Thoracic aorta (tissue), 2 donors: ENCODE data around the gene ESYT2. TPM values are rescaled to one million over a fixed set of nuclear protein-coding genes. Genes with fewer than 3 reads are reported as not detected.

Source experiments
- ATAC-seq: fragments of 150-250 bp; one replicate; pipeline ENCODE4 v1.8.0; 2017; ENCODE audit warnings: low read depth; ENCODE audit not compliant: insufficient number of reproducible peaks, low FRiP score
- DNase-seq: peaks from one replicate; pipeline ENCODE4 v3.0.0-alpha.2; 2020; ENCODE audit warnings: low spot score
- H3K27ac ChIP-seq, 2 donors: fragments of 200-600 bp; sonication (generic); 1 replicate in 1 of 2; 2 replicates in 1 of 2; pipeline ENCODE4 v1.5.1; 2016; ENCODE audit warnings: mild to moderate bottlenecking in 2 of 2, moderate library complexity in 2 of 2
- H3K27me3 ChIP-seq: fragments of 200-600 bp; sonication (generic); replicated peaks from 2 replicates; pipeline ENCODE4 v1.6.0; 2016; ENCODE audit warnings: mild to moderate bottlenecking; ENCODE audit not compliant: insufficient read depth
- H3K36me3 ChIP-seq: fragments of 200-600 bp; sonication (generic); one replicate; pipeline ENCODE4 v1.5.1; 2016
- H3K4me1 ChIP-seq, 2 donors: fragments of 200-600 bp; sonication (generic); 1 replicate in 1 of 2; 2 replicates in 1 of 2; pipeline versions ENCODE4 v1.5.1 to v1.6.0; 2016; ENCODE audit warnings: low read depth in 2 of 2, mild to moderate bottlenecking in 1 of 2; ENCODE audit not compliant: control insufficient read depth in 1 of 2
- H3K4me3 ChIP-seq: fragments of 200-600 bp; sonication (generic); 2 replicates; pipeline ENCODE4 v1.5.1; 2016; ENCODE audit warnings: mild to moderate bottlenecking
- H3K9me3 ChIP-seq: fragments of 200-600 bp; sonication (generic); 2 replicates; pipeline ENCODE4 v1.5.1; 2016
- CTCF ChIP-seq: fragments of 200-600 bp; sonication (generic); IDR thresholded peaks from one replicate; pipeline ENCODE4 v1.5.1; 2019; ENCODE audit warnings: antibody characterized with exemption
- total RNA-seq, 2 donors: library from RNA; depleted of rRNA; stranded (reverse); fragments of >200 nt; gene quantifications; one replicate each; pipeline versions ENCODE4 v1.1.0 to v1.2.3, GENCODE V29; 2016

ESYT2 gene
- total RNA-seq, 2 donors from 2014 or later = 196 to 218 TPM

- ATAC-seq = no peak
- TF ChIP-seq CTCF = no peak
- H3K36me3 ChIP-seq = peaks cover 67% of the 10 kb centered on the region
- no peaks in the 10 kb centered on the region for H3K9me3 ChIP-seq
- H3K27ac ChIP-seq = no peak overlapping the region
- no peak for DNase-seq
- no peaks in the 10 kb centered on the region for H3K27me3 ChIP-seq
- no peak overlapping the region for H3K4me3 ChIP-seq
- no peaks in the 10 kb centered on the region for H3K4me1 ChIP-seq
Measured at GRCh38 chr7:158734861-158735260, 94.4 kb downstream of the ESYT2 start.

DNA sequence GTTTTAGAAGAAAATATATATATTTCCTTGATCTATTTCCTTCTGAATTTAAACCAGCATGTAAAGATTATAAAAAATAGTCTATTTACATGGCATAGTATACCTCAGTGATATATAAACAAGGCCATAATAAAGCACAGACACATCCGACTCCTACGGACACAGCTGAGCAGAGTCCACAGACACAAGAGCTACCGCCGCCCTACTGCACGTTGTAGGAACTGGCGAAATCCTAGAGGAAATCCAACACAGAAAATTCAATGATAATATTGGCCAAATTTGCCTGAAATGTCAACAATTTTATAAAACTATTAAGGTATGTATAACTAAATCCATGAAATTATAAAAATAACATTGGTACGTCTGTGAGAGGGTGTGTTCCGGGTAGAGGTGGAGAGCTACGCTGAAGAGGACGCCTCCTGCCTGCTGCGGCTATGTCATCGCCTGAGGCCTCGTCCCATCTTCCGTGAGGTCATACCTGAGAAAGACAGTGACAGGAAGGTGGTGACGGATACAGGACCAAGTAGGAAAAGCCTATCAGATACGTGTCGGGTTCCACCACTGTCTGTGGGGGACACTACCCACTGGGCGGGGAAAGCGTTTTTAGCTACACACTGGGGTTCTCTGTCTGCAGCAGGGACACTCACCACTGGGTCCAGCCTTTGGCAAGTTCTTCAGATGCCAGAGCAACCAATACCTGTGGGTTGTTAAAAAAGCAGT is 95.4 kb downstream of the ESYT2 start:
- H3K27me3 ChIP-seq = no peaks in the 10 kb centered on the region
- no peak for TF ChIP-seq CTCF
- no peak overlapping the region for H3K4me3 ChIP-seq
- DNase-seq (no peak), ATAC-seq (no peak)
- peaks cover 62% of the 10 kb centered on the region for H3K36me3 ChIP-seq
- no peaks in the 10 kb centered on the region for H3K9me3 ChIP-seq
- H3K4me1 ChIP-seq = no peaks in the 10 kb centered on the region
- H3K27ac ChIP-seq = no peak overlapping the region

GRCh38 chr7:158733220-158733519 is 96.1 kb downstream of the ESYT2 start:
- Histone ChIP-seq H3K4me1 (no peaks in the 10 kb centered on the region), H3K4me3 (no peak overlapping the region), H3K27me3 (no peaks in the 10 kb centered on the region), H3K36me3 (peaks cover 54% of the 10 kb centered on the region), H3K9me3 (no peaks in the 10 kb centered on the region), H3K27ac (no peak overlapping the region)
- DNase-seq = no peak
- no peak for ATAC-seq
- no peak for TF ChIP-seq CTCF

GRCh38 chr7:158732494-158733219 is 96.7 kb downstream of the ESYT2 start:
- DNase-seq = no peak
- Histone ChIP-seq H3K4me1 (no peaks in the 10 kb centered on the region), H3K4me3 (no peak overlapping the region), H3K27me3 (no peaks in the 10 kb centered on the region), H3K36me3 (peaks cover 50% of the 10 kb centered on the region), H3K27ac (no peak overlapping the region), H3K9me3 (no peaks in the 10 kb centered on the region)
- TF ChIP-seq CTCF = no peak
- ATAC-seq = no peak

- Histone ChIP-seq H3K9me3 (no peaks in the 10 kb centered on the region), H3K4me1 (no peaks in the 10 kb centered on the region), H3K4me3 (no peak overlapping the region), H3K36me3 (peaks cover 41% of the 10 kb centered on the region), H3K27ac (no peak overlapping the region), H3K27me3 (no peaks in the 10 kb centered on the region)
- no peak for TF ChIP-seq CTCF
- DNase-seq (no peak), ATAC-seq (no peak)
Measured at GRCh38 chr7:158731761-158732160, 97.5 kb downstream of the ESYT2 start.
